ENCODE data around the gene PLA2G4E.

PLA2G4E gene

DNA sequence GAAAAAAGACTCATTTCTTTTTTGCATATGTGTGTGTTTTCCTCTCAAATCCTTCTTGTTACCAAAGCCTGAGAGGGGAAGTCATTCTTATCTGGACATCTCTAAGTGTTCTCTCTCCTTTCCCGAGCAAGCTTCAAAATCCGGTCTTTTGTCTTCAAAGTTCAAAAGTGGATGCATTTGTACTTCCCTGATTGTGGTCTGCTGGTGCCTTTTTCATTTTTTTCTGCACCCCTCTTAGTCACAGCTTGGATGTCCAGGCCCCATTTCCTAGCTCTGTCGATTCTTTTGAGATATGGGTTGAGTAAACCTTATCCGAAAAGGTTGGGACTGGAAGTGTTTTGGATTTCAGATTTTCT is 83.3 kb downstream of the PLA2G4E start:
- TF ChIP-seq, protein P1, sequence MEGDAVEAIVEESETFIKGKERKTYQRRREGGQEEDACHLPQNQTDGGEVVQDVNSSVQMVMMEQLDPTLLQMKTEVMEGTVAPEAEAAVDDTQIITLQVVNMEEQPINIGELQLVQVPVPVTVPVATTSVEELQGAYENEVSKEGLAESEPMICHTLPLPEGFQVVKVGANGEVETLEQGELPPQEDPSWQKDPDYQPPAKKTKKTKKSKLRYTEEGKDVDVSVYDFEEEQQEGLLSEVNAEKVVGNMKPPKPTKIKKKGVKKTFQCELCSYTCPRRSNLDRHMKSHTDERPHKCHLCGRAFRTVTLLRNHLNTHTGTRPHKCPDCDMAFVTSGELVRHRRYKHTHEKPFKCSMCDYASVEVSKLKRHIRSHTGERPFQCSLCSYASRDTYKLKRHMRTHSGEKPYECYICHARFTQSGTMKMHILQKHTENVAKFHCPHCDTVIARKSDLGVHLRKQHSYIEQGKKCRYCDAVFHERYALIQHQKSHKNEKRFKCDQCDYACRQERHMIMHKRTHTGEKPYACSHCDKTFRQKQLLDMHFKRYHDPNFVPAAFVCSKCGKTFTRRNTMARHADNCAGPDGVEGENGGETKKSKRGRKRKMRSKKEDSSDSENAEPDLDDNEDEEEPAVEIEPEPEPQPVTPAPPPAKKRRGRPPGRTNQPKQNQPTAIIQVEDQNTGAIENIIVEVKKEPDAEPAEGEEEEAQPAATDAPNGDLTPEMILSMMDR (IDR thresholded peaks at IDR 0.05; ENCODE audit: control insufficient read depth, extremely low read depth, insufficient read depth) = no peak
- no peak overlapping the region for H3K4me3 ChIP-seq (ENCODE audit: low read depth, low read length)

DNA sequence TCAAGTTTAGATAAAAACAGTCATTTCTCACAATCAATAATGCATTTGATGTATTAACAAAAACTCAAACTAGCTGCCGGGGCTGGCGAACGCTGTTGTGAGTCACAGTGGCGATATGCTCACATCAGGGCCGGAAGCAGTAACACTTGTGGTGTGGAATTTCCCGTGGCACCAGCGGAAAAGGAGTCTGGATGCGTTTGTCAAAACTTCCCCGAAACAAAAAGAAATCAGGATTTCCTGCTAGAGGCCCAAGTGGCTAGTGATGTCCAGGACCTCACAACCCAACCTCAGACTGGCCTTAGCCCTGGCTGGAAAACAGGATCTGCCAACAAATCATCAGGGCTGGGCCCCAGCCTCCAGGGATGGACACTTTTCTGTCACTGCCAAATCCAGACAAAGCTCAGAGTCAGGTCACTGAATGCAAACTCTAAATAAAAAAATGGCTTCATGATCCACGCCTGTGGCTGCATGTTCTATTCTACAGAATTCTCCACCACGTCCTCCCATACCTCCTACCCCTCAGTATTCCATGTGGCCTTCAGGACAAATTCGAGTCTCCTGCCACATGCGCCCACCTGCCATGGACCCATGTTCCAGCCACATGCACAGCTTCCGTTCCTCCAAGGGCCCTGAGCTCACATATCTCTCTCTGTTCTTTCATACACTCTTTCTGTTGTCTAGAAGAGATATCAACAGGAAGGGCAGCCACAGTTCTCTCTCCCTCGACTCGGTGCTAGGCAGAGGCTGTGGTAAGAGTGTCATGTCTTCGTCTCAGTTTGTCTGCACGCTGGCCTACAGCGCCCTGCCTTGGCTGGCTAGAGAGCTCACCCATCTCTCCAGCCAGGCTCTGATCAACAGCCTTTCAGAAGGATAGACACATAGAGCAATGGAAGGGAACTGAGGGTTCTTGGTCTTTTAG is 83.9 kb downstream of the PLA2G4E start:
- no peak for DNase-seq (ENCODE audit: low read depth)
- no peak overlapping the region for H3K4me3 ChIP-seq (ENCODE audit: low read depth, low read length)
- TF ChIP-seq, protein P1 (IDR thresholded peaks at IDR 0.05; ENCODE audit: control insufficient read depth, extremely low read depth, insufficient read depth) = no peak

More for the DNA sequence above, 83.3 kb downstream of the PLA2G4E start:
- no peak for DNase-seq (ENCODE audit: low read depth)

DNA sequence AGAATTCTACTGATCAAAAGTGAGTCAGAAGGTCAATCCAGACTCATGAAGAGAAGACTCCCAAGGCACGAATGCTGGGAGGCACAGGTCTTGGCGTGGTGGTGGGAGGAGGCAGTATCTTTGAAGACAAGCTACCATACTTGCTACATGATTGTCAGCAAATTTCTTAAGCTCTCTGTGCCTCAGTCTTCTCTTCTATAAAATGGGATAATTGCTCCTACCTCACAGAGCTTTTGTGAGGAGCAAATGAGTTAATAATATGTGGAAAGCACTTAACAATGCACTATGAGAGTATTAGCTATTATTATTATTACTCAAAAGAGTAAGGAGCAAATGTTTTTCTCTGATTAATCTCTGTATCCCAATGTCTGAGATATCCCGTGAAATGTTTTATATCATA is 84.7 kb downstream of the PLA2G4E start:
- no peak for DNase-seq (ENCODE audit: low read depth)
- no peak overlapping the region for H3K4me3 ChIP-seq (ENCODE audit: low read depth, low read length)
- TF ChIP-seq, protein P1 (IDR thresholded peaks at IDR 0.05; ENCODE audit: control insufficient read depth, extremely low read depth, insufficient read depth) = no peak

DNA sequence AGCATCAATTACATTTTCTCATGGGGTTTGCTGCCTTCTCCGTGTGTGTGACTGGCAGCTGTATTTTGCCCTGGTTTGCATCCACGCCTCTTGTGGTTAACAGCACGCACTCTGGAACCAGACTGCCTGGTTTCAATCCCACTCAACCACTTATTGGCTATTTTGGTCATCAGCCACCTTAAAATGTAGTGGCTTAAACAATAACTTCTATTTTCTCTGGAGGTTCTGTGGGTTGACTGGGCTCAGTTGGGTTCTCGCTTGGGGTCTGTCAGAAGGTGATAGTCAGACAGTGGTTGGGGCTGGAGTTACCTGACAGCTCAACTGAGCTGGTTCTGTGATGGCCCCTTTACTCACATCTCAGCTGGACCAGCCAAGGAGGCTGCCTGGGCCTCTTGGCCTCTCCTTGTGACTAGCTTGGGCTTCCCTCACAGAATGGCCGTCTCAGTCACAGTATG is 85.2 kb downstream of the PLA2G4E start:
- H3K4me3 ChIP-seq (ENCODE audit: low read depth, low read length) = no peak overlapping the region
- no peak for DNase-seq (ENCODE audit: low read depth)

GRCh38 chr15:41934843-41935242 is 86.0 kb downstream of the PLA2G4E start:
- no peak for DNase-seq (ENCODE audit: low read depth)
- H3K4me3 ChIP-seq (ENCODE audit: low read depth, low read length) = no peak overlapping the region
- TF ChIP-seq, protein P1 (IDR thresholded peaks at IDR 0.05; ENCODE audit: control insufficient read depth, extremely low read depth, insufficient read depth) = no peak

More for the DNA sequence above, 85.2 kb downstream of the PLA2G4E start:
- TF ChIP-seq, protein P1 (IDR thresholded peaks at IDR 0.05; ENCODE audit: control insufficient read depth, extremely low read depth, insufficient read depth) = no peak

DNA sequence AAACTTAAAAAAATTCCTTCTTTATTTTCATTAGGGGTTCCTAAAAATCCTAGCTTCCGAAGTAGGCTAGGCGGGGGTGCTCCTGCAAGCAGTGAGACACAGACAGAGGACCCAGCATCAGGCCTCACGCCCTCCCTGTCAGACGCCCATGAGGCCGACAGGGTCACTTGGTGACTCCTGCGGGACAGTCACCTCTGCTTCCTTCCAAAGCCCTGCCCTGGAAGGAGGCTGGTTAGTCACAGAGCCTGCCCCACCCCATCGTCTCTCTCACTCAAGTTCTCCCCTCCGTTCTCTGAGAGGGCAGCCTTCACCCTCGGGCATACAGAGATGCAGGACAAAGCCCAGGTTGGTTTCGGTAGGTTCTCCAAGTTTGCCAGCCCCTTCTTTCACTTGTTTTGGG is 87.1 kb downstream of the PLA2G4E start:
- H3K4me3 ChIP-seq (ENCODE audit: low read depth, low read length) = no peak overlapping the region
- DNase-seq (ENCODE audit: low read depth) = no peak
- TF ChIP-seq, protein P1 (IDR thresholded peaks at IDR 0.05; ENCODE audit: control insufficient read depth, extremely low read depth, insufficient read depth) = no peak

Measured in LNCaP clone FGC (cell line).